Colonic mucosa (tissue), 4 donors: ENCODE results near the gene NFX1. TPM values are rescaled to one million over a fixed set of nuclear protein-coding genes. Genes with fewer than 3 reads are reported as not detected.
"Not testable (repeated sequence)": the region's sequence is repeated elsewhere in the genome, so short reads cannot be mapped to it uniquely, and the experiment has no call there.

Experiments
- DNase-seq: peaks from one replicate; pipeline ENCODE4 v3.0.0-alpha.2; 2020
- H3K27ac ChIP-seq: fragments of 200-600 bp; one replicate; pipeline ENCODE4 v1.8.0; 2021
- H3K27me3 ChIP-seq: fragments of 200-600 bp; one replicate; pipeline ENCODE4 v1.8.0; 2021
- H3K36me3 ChIP-seq: fragments of 200-600 bp; one replicate; pipeline ENCODE4 v1.8.0; 2021
- H3K4me1 ChIP-seq: fragments of 200-600 bp; one replicate; pipeline ENCODE4 v1.8.0; 2021; ENCODE audit warnings: mild to moderate bottlenecking
- H3K4me3 ChIP-seq: fragments of 200-600 bp; one replicate; pipeline ENCODE4 v1.8.0; 2021
- H3K9ac ChIP-seq, 2 donors: one replicate each; pipeline ENCODE4 v1.7.0; 2013; ENCODE audit warnings: control low read depth in 2 of 2, low read depth in 2 of 2, low read length in 2 of 2
- H3K9me3 ChIP-seq: fragments of 200-600 bp; one replicate; pipeline ENCODE4 v1.8.0; 2021
- intact Hi-C: fragments of 100-400 bp; cut with DNase I; formaldehyde crosslinking; loops from one replicate; pipeline ENCODE4 v1.14.1; 2022
- total RNA-seq, 2 donors: library from RNA; stranded (reverse); fragmentation: NEBNext Ultra II Directional in 1 of 2; extraction: Animal tissue kit (Norgen Biotek cat#: 25700) in 1 of 2; gene quantifications; one replicate each; pipeline ENCODE4 v1.2.1, GENCODE V29; 2021
- TF ChIP-seq, protein P1 (sequence below): fragments of 200-600 bp; IDR thresholded peaks from one replicate; pipeline ENCODE4 v1.8.0; 2022; ENCODE audit warnings: antibody characterized with exemption, mild to moderate bottlenecking
- donor health status: healthy.
- donor health status: DM: no; HTN: no; CAD: no.
- donor health status: DM: no; HTN: no; CAD: no.

Gene NFX1
- total RNA-seq, 2 donors from 2014 or later, result 27.6 to 31.3 TPM

DNA sequence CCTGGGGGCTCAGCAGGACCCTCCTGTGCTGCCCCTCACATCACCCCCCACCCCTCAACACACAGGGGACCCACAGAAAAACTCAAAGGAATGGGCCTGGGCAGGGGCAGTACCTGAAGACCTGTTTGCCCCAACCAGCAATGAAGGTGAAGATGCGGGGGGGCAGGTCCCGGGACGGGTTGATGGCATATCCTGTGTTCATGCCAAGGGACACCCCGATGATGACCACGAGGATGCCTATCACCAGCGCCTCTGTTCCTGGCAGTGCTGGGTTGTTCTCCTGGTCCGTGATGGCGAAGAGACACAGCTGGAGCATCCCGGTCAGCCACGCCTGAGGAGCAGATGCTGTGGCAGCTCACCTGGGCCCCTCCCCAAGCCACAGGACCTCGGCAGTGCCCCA lies 95.2 kb downstream of the NFX1 start:
- H3K9me3 ChIP-seq, H3K9ac ChIP-seq, H3K27ac ChIP-seq, H3K4me3 ChIP-seq, DNase-seq, H3K4me1 ChIP-seq, H3K36me3 ChIP-seq, H3K27me3 ChIP-seq, intact Hi-C loops: not testable (repeated sequence)

DNA sequence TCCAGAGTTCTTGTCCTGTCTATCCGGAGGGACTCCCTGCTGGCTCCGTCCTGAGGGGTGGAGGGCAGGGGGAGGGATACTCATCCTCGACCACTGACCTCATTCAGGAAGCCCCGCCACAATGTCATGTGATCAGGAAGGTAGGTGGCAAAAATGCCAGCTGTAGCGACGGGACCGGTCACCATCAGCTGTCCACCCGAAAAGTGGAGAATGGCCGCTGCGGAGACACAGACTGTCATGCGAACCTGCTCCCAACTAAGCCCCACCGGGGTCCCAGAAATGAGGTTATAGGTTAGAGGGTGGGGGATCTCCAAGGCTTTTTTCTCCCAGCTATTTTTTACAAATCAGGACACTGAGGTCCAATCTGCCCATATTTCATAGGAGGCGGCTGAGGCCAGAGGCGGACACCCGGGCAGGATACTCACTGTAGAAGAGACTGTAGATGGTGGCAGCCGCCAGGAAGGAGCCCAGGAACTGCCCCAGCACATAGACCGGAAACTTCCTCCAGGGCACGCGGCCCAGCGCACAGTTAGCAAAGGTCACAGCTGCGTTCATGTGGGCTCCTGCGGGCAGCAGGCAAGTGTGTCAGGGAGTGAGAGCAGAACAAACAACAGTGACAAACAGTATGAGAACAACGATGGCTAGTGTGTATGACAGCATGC lies 95.8 kb downstream of the NFX1 start:
- DNase-seq, H3K27me3 ChIP-seq, H3K4me1 ChIP-seq, H3K9me3 ChIP-seq, H3K27ac ChIP-seq, H3K9ac ChIP-seq, H3K36me3 ChIP-seq, intact Hi-C loops, H3K4me3 ChIP-seq: not testable (repeated sequence)

DNA sequence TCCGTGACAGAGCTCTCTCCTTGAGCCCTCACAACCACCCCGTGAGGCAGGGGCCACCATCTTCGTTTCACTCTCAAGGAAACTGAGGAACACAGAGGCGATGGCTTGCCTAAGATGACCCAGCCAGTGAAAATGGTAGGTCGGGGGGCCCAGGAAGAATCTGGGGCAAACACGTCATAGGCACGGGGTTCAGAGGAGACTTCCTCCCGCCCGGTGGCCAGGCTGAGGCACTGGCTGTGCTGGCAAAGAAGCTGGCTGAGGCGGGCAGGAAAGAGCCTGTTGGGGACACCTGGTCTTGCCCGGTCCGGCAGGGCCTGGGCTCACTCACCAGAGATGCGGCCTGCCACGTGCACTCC lies 96.3 kb downstream of the NFX1 start:
- H3K9ac ChIP-seq, H3K27ac ChIP-seq, H3K4me3 ChIP-seq, DNase-seq, intact Hi-C loops, H3K27me3 ChIP-seq, H3K36me3 ChIP-seq, H3K4me1 ChIP-seq, H3K9me3 ChIP-seq: not testable (repeated sequence)

DNA sequence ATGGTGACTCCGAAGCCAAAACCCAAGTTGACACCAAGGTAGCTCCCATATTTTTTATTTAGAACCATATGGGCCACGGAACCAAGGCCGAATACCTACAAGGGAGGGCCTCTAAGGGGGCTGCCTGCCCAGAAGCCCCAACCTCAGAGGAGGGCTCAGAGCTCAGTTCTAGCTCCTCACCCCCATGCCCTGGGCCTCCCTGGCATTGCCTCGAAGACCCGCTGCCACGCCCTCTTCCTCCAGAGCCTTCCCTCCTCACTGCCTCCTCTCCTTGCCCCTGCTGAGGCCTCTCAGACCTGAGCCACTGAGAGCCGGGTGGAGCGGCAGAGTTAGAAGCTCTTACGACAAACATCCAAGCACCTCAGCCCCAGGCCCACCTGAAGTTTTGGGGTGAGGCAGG lies 96.7 kb downstream of the NFX1 start:
- H3K4me3 ChIP-seq, DNase-seq, H3K36me3 ChIP-seq, H3K9me3 ChIP-seq, H3K27ac ChIP-seq, H3K4me1 ChIP-seq, intact Hi-C loops, H3K27me3 ChIP-seq, H3K9ac ChIP-seq: not testable (repeated sequence)

DNA sequence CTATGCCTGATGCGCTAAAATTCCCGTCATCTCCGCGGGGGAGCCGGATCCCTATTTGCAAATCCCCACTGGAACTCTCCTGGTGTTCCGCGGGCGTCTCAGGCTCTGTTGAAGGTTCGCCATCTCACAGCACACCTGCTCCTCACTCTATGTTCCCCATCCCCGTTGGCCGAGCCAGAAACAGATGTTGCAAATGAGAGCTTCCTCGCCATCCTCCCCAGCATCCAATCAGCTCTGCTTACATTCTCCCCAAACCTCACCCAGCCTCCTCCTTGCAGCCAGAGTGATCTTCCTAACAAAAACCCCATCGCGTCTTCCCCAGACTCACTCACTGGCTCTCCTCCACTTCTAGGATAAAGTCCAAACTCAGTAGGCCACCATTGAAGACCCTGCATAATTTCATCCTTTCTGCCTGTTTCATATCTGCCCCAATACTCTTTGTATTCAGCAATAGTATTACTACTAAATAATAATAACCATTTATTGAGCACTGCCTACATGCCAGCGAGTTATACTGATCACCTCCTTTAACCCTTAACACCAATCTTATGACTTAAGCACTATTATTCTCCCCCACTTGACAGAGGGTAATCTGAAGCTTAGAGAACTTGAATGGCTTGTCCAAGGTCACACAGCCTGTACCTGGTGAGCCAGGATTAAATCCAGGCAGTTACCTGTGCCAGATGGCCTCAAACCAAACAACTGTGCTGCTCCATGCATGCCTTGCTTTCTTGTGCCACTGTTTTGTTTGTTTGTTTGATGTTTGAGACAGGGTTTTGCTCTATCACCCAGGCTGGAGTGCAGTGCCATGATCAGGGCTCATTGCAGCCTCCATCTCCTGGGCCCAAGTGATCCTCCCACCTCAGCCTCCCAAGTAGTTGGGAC lies 98.0 kb downstream of the NFX1 start:
- H3K27ac ChIP-seq, result no peak overlapping the region
- no peaks in the 10 kb centered on the region for H3K9me3 ChIP-seq
- H3K9ac ChIP-seq, result no peak overlapping the region
- H3K36me3 ChIP-seq, result no peaks in the 10 kb centered on the region
- no peaks in the 10 kb centered on the region for H3K27me3 ChIP-seq
- DNase-seq, result no peak
- intact Hi-C loops, result no loop called here
- H3K4me1 ChIP-seq, result no peaks in the 10 kb centered on the region
- TF ChIP-seq, protein P1, sequence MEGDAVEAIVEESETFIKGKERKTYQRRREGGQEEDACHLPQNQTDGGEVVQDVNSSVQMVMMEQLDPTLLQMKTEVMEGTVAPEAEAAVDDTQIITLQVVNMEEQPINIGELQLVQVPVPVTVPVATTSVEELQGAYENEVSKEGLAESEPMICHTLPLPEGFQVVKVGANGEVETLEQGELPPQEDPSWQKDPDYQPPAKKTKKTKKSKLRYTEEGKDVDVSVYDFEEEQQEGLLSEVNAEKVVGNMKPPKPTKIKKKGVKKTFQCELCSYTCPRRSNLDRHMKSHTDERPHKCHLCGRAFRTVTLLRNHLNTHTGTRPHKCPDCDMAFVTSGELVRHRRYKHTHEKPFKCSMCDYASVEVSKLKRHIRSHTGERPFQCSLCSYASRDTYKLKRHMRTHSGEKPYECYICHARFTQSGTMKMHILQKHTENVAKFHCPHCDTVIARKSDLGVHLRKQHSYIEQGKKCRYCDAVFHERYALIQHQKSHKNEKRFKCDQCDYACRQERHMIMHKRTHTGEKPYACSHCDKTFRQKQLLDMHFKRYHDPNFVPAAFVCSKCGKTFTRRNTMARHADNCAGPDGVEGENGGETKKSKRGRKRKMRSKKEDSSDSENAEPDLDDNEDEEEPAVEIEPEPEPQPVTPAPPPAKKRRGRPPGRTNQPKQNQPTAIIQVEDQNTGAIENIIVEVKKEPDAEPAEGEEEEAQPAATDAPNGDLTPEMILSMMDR, result no peak
- H3K4me3 ChIP-seq, result no peak overlapping the region

DNA sequence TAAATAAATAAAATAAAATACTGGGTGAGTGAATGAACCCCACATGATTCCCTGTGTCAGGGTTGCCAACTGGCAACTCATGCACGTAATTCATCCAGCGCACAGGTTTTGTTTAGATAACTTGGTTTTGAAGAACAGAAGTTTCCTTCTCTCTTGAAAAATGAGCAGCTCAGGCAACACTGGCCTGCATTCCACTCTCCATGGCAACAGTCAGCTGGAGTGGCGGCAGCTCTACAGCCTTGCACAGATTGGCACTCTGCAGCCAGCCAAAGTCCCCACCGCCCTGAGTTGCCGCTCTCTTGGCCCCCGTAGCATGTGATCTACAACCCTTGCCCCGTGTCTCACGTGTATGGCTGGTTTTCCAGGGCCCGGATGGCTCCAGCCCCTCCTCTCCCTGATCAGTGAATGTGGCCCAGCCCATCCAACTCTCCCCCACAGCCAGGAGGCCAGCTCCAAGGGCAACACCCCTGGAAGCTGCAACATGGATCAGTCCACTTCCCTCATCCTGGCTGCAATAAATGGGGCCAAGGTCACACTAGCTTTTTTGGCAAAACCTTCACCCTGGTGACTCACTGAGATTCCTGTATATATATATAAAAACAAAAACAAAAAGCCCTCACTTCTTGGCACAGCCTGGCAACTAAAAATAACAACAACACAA lies 100.9 kb downstream of the NFX1 start:
- H3K4me1 ChIP-seq, intact Hi-C loops, H3K36me3 ChIP-seq, H3K27me3 ChIP-seq, H3K9ac ChIP-seq, H3K9me3 ChIP-seq, H3K4me3 ChIP-seq: not testable (repeated sequence)
- peak overlapping the region; percentile 62 for H3K27ac ChIP-seq
- peak; percentile 81 for DNase-seq

DNA sequence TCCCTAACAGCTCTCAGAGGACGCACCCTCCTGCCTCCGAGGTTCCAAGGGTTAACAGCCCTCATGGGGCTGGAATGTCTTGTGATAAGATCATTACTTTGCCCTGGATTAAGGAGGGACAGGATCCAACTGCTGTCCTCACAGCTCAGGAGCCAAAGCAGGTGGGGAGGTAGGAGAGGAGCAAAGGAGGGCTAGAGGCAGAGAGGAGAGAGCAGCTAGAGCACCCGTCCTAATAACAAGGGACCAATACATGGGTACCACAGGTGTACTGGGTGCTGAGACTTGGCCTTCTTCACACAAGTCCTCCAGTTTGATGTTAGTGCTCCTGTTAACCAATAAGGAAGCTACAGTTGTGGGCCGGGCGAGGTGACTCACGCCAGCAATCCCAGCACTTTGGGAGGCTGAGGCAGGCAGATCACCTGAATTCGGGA lies 102.3 kb downstream of the NFX1 start:
- H3K9me3 ChIP-seq, H3K4me1 ChIP-seq, intact Hi-C loops, H3K4me3 ChIP-seq, H3K9ac ChIP-seq, H3K27me3 ChIP-seq, H3K36me3 ChIP-seq, H3K27ac ChIP-seq: not testable (repeated sequence)
- DNase-seq, result peak; percentile 58

DNA sequence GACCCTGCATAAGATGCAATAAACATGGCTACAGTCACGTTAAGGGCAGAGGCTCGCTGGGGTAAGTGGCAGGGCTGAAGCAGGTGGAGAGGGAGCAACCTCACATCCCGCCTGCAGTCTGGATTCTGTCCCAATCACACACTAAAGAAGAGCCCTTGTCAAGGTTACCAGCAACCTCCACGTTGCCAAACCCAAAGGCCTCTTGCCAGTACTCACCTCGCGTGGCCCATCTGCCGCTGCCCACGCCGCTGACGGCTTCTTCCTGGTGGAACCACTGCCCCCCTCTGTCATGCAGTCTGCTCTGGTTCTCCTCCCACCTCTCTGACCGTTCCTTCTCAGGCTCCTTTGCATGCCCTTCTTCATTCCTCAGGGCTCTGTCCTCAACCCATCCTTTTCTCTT lies 103.3 kb downstream of the NFX1 start:
- no peak for DNase-seq
- H3K4me3 ChIP-seq, result no peak overlapping the region
- intact Hi-C loops, result no loop called here
- no peak overlapping the region for H3K27ac ChIP-seq
- H3K4me1 ChIP-seq, result no peaks in the 10 kb centered on the region
- no peaks in the 10 kb centered on the region for H3K9me3 ChIP-seq
- H3K27me3 ChIP-seq, result no peaks in the 10 kb centered on the region
- TF ChIP-seq, protein P1, result no peak
- H3K36me3 ChIP-seq, result no peaks in the 10 kb centered on the region
- H3K9ac ChIP-seq, result no peak overlapping the region

DNA sequence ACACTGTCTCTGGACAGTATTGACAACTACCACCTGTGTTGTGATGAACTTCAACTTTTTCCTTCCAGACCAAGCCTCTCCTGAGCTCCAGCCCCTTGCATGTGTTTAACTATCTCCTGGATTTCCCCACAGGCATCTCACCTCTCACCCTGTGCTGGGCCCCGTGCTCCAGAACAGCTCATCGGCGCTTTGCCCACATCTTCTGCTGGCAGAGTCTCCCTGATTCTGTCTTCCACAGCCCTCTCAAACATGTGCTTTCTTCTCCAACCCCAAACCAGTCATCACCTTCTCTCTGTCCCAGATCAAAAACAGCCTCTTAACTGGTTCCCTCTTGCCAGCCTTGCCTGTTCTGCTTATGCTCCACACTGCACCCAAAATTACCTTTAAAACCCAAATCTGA lies 103.7 kb downstream of the NFX1 start:
- H3K27ac ChIP-seq, H3K9ac ChIP-seq, H3K27me3 ChIP-seq, H3K36me3 ChIP-seq, intact Hi-C loops, H3K4me3 ChIP-seq, DNase-seq, H3K4me1 ChIP-seq, H3K9me3 ChIP-seq: not testable (repeated sequence)

DNA sequence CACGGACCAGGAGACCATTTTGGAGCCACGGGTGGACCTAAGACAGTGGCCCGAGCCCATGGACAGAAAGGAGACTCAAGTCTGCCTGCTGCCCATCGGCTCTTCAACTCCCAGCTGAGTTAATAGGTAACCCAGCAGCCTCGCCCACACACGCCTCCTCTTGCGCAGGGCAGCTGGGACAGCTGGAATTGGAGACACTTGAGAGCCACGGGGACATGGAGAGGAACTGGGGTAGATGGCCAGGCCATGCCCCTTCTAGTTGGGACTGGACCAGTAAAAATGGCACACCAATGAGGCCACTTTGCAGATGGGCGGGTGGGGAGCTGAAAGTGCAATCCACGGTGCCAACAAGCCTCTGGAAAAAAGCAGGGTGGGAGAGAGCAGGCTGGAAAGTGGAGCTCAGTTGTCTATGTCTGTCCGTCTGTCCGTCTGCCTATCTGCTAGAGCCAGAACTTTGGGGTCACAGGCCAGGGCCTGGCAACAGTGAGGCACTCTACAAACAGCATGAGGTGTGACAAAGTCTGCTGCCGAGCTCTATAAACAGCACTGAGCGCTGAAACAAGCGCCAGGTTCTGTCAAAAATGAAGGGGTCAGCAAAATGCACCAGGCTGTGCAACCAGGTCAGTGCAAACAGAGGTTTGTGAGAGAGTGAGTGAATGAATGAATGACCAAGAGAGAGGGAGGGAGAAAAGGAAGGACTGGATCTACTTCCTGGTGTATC lies 105.0 kb downstream of the NFX1 start:
- DNase-seq, result peak; percentile 85
- H3K36me3 ChIP-seq, H3K4me3 ChIP-seq, H3K4me1 ChIP-seq, intact Hi-C loops, H3K27ac ChIP-seq, H3K27me3 ChIP-seq, H3K9me3 ChIP-seq: not testable (repeated sequence)
- peak overlapping the region in 1 of 2 donors; percentile 19 for H3K9ac ChIP-seq

DNA sequence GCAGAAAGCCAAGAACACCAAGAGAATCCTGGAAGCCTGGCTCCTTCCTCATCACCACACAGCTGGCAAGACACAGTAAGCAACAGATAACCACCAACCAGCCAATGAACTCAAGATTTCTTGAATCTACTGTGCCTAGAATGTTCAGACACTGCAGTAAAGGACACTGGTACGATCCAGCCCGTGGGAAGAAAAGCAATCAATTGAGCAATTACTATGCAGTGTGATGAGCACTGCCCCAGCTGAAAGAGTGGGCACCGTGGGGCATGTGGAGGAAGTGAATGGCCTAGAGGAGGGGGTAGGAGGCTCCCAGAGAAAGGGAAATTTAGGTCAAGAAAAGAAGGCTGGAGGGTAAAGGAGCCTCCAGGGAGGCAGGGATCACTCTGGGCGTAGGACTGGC lies 107.5 kb downstream of the NFX1 start:
- H3K4me3 ChIP-seq, H3K27ac ChIP-seq, H3K27me3 ChIP-seq, intact Hi-C loops, H3K9me3 ChIP-seq, H3K4me1 ChIP-seq, H3K36me3 ChIP-seq, H3K9ac ChIP-seq, DNase-seq: not testable (repeated sequence)
